ENCODE measurements around the gene CORO6.

The CORO6 gene

GRCh38 chr17:29570521-29570920 is 52.2 kb downstream of the CORO6 start:
- H3K27me3 ChIP-seq (ENCODE audit: insufficient read depth, insufficient read length), result peaks cover 12% of the 10 kb centered on the region
- H3K4me1 ChIP-seq (ENCODE audit: insufficient read depth, insufficient read length), result no peaks in the 10 kb centered on the region
- no peak overlapping the region for H3K9ac ChIP-seq (ENCODE audit: insufficient read length, low read depth)
- no peak overlapping the region for H3K4me3 ChIP-seq (ENCODE audit: insufficient read length, low read depth)
- no peaks in the 10 kb centered on the region for H3K9me3 ChIP-seq (ENCODE audit: insufficient read depth, low read length)
- TF ChIP-seq SUZ12 (IDR thresholded peaks at IDR 0.05; ENCODE audit: extremely low read depth, insufficient read depth, insufficient read length) (no peak), YY1 (IDR thresholded peaks at IDR 0.05; ENCODE audit: insufficient read depth, insufficient read length) (no peak), ZNF274 (IDR thresholded peaks at IDR 0.05; ENCODE audit: low read depth, low read length) (no peak)
- peaks cover 36% of the 10 kb centered on the region for H3K36me3 ChIP-seq (ENCODE audit: insufficient read depth, insufficient read length, low read length)
- no peak for DNase-seq (ENCODE audit: low read depth, low spot score)

- Histone ChIP-seq H3K4me3 (ENCODE audit: insufficient read length, low read depth) (peak overlapping the region; percentile 73), H3K36me3 (ENCODE audit: insufficient read depth, insufficient read length, low read length) (peaks cover 24% of the 10 kb centered on the region), H3K9me3 (ENCODE audit: insufficient read depth, low read length) (no peaks in the 10 kb centered on the region), H3K4me1 (ENCODE audit: insufficient read depth, insufficient read length) (no peaks in the 10 kb centered on the region), H3K27me3 (ENCODE audit: insufficient read depth, insufficient read length) (peaks cover 21% of the 10 kb centered on the region), H3K9ac (ENCODE audit: insufficient read length, low read depth) (peak overlapping the region; percentile 89)
- no peak for DNase-seq (ENCODE audit: low read depth, low spot score)
- TF ChIP-seq ZNF274 (IDR thresholded peaks at IDR 0.05; ENCODE audit: low read depth, low read length), result no peak
- TF ChIP-seq YY1 (IDR thresholded peaks at IDR 0.05; ENCODE audit: insufficient read depth, insufficient read length), result no peak
- no peak for TF ChIP-seq SUZ12 (IDR thresholded peaks at IDR 0.05; ENCODE audit: extremely low read depth, insufficient read depth, insufficient read length)
These were observed 53.3 kb downstream of the CORO6 start for GRCh38 chr17:29569245-29569950.

- no peak for DNase-seq (ENCODE audit: low read depth, low spot score)
- H3K27me3 ChIP-seq (ENCODE audit: insufficient read depth, insufficient read length), result peaks cover 21% of the 10 kb centered on the region
These were observed 54.1 kb downstream of the CORO6 start, which contains the start of gene TP53I13 for GRCh38 chr17:29568331-29569244. Gene TP53I13, plus strand, starts transcription at chr17:29568701. Its CDS starts 58 bp downstream, at chr17:29568759.

GRCh38 chr17:29567554-29568330 is 55.0 kb downstream of the CORO6 start:
- H3K4me3 ChIP-seq (ENCODE audit: insufficient read length, low read depth), result peak overlapping the region; percentile 68
- DNase-seq (ENCODE audit: low read depth, low spot score), result no peak
- no peak for TF ChIP-seq YY1 (IDR thresholded peaks at IDR 0.05; ENCODE audit: insufficient read depth, insufficient read length)
- TF ChIP-seq ZNF274 (IDR thresholded peaks at IDR 0.05; ENCODE audit: low read depth, low read length), result no peak
- no peaks in the 10 kb centered on the region for H3K9me3 ChIP-seq (ENCODE audit: insufficient read depth, low read length)
- H3K4me1 ChIP-seq (ENCODE audit: insufficient read depth, insufficient read length), result no peaks in the 10 kb centered on the region
- H3K36me3 ChIP-seq (ENCODE audit: insufficient read depth, insufficient read length, low read length), result peaks cover 10% of the 10 kb centered on the region
- H3K27me3 ChIP-seq (ENCODE audit: insufficient read depth, insufficient read length), result peaks cover 21% of the 10 kb centered on the region
- peak overlapping the region; percentile 82 for H3K9ac ChIP-seq (ENCODE audit: insufficient read length, low read depth)

More at GRCh38 chr17:29568331-29569244, 54.1 kb downstream of the CORO6 start, which contains the start of gene TP53I13:
- TF ChIP-seq SUZ12 (IDR thresholded peaks at IDR 0.05; ENCODE audit: extremely low read depth, insufficient read depth, insufficient read length) (no peak), YY1 (IDR thresholded peaks at IDR 0.05; ENCODE audit: insufficient read depth, insufficient read length) (no peak), ZNF274 (IDR thresholded peaks at IDR 0.05; ENCODE audit: low read depth, low read length) (no peak)
- Histone ChIP-seq H3K4me3 (ENCODE audit: insufficient read length, low read depth) (peak within 1 kb of the TSS; percentile 73), H3K36me3 (ENCODE audit: insufficient read depth, insufficient read length, low read length) (peaks cover 16% of the 10 kb centered on the region), H3K9me3 (ENCODE audit: insufficient read depth, low read length) (no peaks in the 10 kb centered on the region), H3K9ac (ENCODE audit: insufficient read length, low read depth) (peak within 1 kb of the TSS; percentile 89), H3K4me1 (ENCODE audit: insufficient read depth, insufficient read length) (no peaks in the 10 kb centered on the region)

- Histone ChIP-seq H3K36me3 (ENCODE audit: insufficient read depth, insufficient read length, low read length) (peaks cover 9% of the 10 kb centered on the region), H3K9me3 (ENCODE audit: insufficient read depth, low read length) (no peaks in the 10 kb centered on the region), H3K9ac (ENCODE audit: insufficient read length, low read depth) (peak overlapping the region; percentile 82), H3K4me3 (ENCODE audit: insufficient read length, low read depth) (peak overlapping the region; percentile 68), H3K27me3 (ENCODE audit: insufficient read depth, insufficient read length) (peaks cover 21% of the 10 kb centered on the region), H3K4me1 (ENCODE audit: insufficient read depth, insufficient read length) (no peaks in the 10 kb centered on the region)
- TF ChIP-seq SUZ12 (IDR thresholded peaks at IDR 0.05; ENCODE audit: extremely low read depth, insufficient read depth, insufficient read length) (no peak), ZNF274 (IDR thresholded peaks at IDR 0.05; ENCODE audit: low read depth, low read length) (no peak), YY1 (IDR thresholded peaks at IDR 0.05; ENCODE audit: insufficient read depth, insufficient read length) (no peak)
- DNase-seq (ENCODE audit: low read depth, low spot score), result no peak
These were observed 55.5 kb downstream of the CORO6 start for GRCh38 chr17:29567304-29567553.

- Histone ChIP-seq H3K27me3 (ENCODE audit: insufficient read depth, insufficient read length) (peaks cover 21% of the 10 kb centered on the region), H3K4me3 (ENCODE audit: insufficient read length, low read depth) (peak within 1 kb of the TSS; percentile 68), H3K36me3 (ENCODE audit: insufficient read depth, insufficient read length, low read length) (peaks cover 3% of the 10 kb centered on the region), H3K9me3 (ENCODE audit: insufficient read depth, low read length) (no peaks in the 10 kb centered on the region), H3K9ac (ENCODE audit: insufficient read length, low read depth) (peak within 1 kb of the TSS; percentile 82), H3K4me1 (ENCODE audit: insufficient read depth, insufficient read length) (peaks cover 2% of the 10 kb centered on the region)
- no peak for TF ChIP-seq ZNF274 (IDR thresholded peaks at IDR 0.05; ENCODE audit: low read depth, low read length)
- TF ChIP-seq YY1 (IDR thresholded peaks at IDR 0.05; ENCODE audit: insufficient read depth, insufficient read length), result no peak
- no peak for TF ChIP-seq SUZ12 (IDR thresholded peaks at IDR 0.05; ENCODE audit: extremely low read depth, insufficient read depth, insufficient read length)
- DNase-seq (ENCODE audit: low read depth, low spot score), result no peak
These were observed 56.0 kb downstream of the CORO6 start, which contains the start of gene ABHD15 for GRCh38 chr17:29566473-29567303. Gene ABHD15, minus strand, starts transcription at chr17:29567037. Its CDS starts 71 bp downstream, at chr17:29566966.

All from NT2/D1 (cell line).